Adipocyte (in vitro differentiated cells): Measurements from ENCODE around the gene IFIT1B.
"Not testable (repeated sequence)": the region's sequence is repeated elsewhere in the genome, so short reads cannot be mapped to it uniquely, and the experiment has no call there.

ENCODE experiments used
- DNase-seq: peaks from one replicate; pipeline ENCODE4 v3.0.0-alpha.2; 2015; ENCODE audit warnings: low read depth
- H3K27me3 ChIP-seq: replicated peaks from 2 replicates; pipeline ENCODE4 v1.7.0; 2013; ENCODE audit warnings: mild to moderate bottlenecking, low read length, moderate library complexity; ENCODE audit not compliant: control insufficient read depth, insufficient read depth
- H3K36me3 ChIP-seq: 2 replicates; pipeline ENCODE4 v1.7.0; 2013; ENCODE audit warnings: low read length, mild to moderate bottlenecking, moderate library complexity; ENCODE audit not compliant: control insufficient read depth, insufficient read depth, severe bottlenecking
- H3K4me1 ChIP-seq: 2 replicates; pipeline ENCODE4 v1.7.0; 2013; ENCODE audit warnings: mild to moderate bottlenecking, low read length, moderate library complexity; ENCODE audit not compliant: control insufficient read depth, insufficient read depth
- H3K4me3 ChIP-seq: 2 replicates; pipeline ENCODE4 v1.7.0; 2013; ENCODE audit warnings: mild to moderate bottlenecking, low read length, moderate library complexity
- H3K9ac ChIP-seq: 2 replicates; pipeline ENCODE4 v1.7.0; 2013; ENCODE audit warnings: mild to moderate bottlenecking, low read length, moderate library complexity
- H3K9me3 ChIP-seq: 2 replicates; pipeline ENCODE4 v1.7.0; 2013; ENCODE audit warnings: mild to moderate bottlenecking, low read length, moderate library complexity; ENCODE audit not compliant: control insufficient read depth

Gene IFIT1B

DNA sequence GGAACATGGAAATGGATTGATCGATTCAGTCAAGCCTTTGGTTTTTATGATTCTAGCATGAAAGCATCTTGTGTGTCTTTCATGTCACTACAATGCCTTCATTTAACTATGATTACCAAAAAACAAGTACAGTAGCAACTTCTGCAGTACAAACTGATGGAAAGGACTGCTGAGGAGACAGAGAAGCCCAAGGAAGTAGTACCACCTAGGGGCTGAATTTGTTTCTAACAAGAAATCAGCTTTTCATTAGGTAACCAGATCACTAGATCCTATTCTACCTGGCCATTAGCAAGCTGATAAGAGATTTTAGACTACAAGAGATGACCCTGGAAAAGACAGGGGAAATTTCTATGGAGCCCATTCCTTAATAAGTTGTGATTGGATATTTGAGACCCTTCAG is 11.4 kb downstream of the IFIT1B start:
- no peaks in the 10 kb centered on the region for H3K27me3 ChIP-seq
- no peaks in the 10 kb centered on the region for H3K9me3 ChIP-seq
- DNase-seq, result peak; percentile 40
- no peak overlapping the region for H3K9ac ChIP-seq
- no peaks in the 10 kb centered on the region for H3K36me3 ChIP-seq
- peaks cover 17% of the 10 kb centered on the region for H3K4me1 ChIP-seq
- H3K4me3 ChIP-seq, result no peak overlapping the region

DNA sequence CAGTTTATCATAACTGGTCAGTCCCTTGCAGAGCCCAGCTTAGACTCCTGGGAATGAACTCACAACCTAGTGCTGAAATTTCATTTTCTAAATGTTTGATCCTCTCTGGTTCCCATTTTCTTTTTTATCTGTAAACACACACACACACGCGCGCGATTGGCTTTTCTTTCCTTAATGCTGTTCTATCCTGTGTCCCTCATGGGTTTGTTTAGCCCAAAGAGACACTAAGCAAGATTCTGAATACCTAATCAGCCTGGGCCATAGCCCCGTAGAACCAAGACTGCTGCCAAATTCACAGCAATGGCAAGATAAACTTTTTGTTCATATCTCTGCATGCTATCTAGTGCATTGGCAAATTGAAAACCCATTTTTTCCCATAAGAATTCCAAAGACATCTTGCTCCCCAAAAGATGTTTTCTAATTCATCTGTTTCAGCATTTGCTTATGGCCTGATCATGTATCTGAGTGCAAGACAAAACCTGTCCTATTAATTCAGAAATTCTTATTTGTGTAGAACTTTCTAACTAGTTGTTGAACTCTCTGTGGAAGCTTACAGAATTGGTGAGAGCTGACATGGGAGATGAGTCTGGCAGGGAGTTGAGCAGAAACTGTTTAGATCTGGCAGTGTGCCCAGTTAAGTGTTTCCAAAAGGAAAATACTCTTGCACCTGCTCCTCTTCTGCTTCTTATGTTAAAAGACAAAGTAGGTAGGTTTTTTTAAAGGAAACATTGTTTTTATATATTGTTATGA is 12.8 kb downstream of the IFIT1B start:
- peaks cover 17% of the 10 kb centered on the region for H3K4me1 ChIP-seq
- H3K27me3 ChIP-seq, result no peaks in the 10 kb centered on the region
- no peaks in the 10 kb centered on the region for H3K36me3 ChIP-seq
- no peak overlapping the region for H3K4me3 ChIP-seq
- no peaks in the 10 kb centered on the region for H3K9me3 ChIP-seq
- H3K9ac ChIP-seq, result no peak overlapping the region
- DNase-seq, result no peak

DNA sequence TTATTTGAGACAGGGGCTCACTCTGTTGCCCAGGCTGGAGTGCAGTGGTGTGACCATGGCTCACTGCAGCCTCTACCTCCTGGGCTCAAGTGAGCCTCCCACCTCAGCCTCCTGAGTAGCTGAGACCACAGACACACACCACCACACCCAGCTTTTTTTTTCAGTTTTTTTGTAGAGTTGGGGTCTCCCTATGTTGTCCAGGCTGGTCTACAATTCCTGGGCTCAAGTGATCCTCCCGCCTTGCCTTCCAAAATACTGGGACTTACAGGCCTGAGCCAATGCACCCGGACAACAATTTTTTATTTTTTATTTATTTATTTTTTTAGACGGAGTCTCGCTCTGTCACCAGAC is 13.3 kb downstream of the IFIT1B start:
- peaks cover 17% of the 10 kb centered on the region for H3K4me1 ChIP-seq
- H3K4me3 ChIP-seq, H3K9ac ChIP-seq, H3K36me3 ChIP-seq, H3K27me3 ChIP-seq, H3K9me3 ChIP-seq, DNase-seq: not testable (repeated sequence)

DNA sequence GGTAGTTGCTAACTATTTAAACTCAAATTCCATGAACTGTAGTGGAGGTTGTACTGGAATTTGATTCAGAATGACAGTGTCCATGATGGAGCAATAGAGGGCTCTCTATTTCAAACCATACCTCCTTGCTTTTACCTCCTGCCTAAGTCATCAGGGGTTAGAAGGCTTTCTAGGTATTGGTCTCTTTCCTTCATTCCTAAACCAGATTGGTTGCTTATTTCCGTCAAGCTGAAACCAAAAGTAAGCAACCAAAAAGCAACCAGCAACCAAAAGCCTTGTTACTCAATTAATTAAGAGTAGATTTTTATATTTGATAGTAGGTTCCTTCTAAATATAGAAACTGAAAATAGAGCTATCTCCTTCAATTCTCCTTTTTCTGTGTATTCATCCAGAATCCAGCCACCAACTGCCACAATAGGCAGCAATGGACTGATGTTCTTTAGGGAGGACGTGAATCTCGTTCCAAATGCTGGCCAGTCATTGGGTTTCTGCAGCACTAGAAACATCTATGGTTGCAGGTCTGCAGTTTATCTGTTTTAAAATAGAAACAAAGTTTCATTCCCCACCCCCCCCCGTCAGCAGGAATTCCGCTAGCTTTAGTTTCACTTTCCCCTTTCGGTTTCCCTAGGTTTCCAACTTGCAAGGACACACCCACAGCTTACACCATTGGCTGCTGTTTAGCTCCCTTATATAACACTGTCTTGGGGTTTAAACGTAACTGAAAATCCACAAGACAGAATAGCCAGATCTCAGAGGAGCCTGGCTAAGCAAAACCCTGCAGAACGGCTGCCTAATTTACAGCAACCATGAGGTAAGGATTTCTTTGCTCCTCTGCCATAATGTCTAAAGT is 14.3 kb downstream of the IFIT1B start, which contains the start of gene IFIT1:
Gene IFIT1 (plus strand): TSS at position 717 of the 850 bp plus-strand sequence. CDS start 90 bp downstream, at position 807.
- no peaks in the 10 kb centered on the region for H3K27me3 ChIP-seq
- peaks cover 17% of the 10 kb centered on the region for H3K4me1 ChIP-seq
- H3K9me3 ChIP-seq, result no peaks in the 10 kb centered on the region
- DNase-seq, result peak; percentile 96
- peak within 1 kb of the TSS; percentile 92 for H3K4me3 ChIP-seq
- no peaks in the 10 kb centered on the region for H3K36me3 ChIP-seq
- peak within 1 kb of the TSS; percentile 87 for H3K9ac ChIP-seq

DNA sequence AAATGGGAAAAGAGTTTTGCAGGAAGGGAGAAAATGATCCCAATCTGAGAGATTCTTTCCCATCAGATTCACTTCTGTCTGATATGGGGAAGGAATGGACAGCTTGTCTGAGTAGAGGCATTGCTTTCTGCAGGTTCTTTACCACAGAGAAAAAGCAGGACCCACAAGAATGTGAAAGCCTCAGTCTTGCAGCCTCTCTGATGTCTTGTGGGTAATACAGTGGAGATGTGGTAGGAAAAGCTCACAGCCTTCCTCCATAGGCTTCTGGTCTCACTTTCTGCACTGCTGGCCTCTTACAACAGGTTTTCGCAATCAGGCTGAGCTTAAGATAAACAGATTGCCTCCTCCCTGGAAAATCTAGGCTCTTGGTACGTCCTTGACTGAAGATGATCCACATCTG is 15.1 kb downstream of the IFIT1B start:
- peak; percentile 91 for DNase-seq
- Histone ChIP-seq H3K9ac (peak overlapping the region; percentile 87), H3K27me3 (no peaks in the 10 kb centered on the region), H3K36me3 (no peaks in the 10 kb centered on the region), H3K4me3 (peak overlapping the region; percentile 92), H3K9me3 (no peaks in the 10 kb centered on the region), H3K4me1 (peaks cover 17% of the 10 kb centered on the region)

DNA sequence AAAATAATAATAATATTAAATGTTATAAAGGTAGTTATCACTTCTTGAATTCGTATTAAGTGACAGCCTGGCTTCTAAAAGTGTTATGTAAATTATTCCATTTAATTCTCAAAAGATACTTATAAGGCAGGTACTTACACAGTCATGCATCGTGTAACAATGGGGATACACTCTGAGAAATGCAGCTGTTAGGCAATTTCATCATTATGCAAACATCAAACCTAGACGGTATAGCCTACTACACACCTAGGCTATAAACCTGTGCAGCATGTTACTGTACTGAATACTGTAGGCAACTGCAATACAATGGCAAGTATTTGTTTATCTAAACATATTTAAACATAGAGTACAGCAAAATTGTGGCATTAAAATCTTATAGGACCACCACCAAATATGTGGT is 16.0 kb downstream of the IFIT1B start:
- H3K27me3 ChIP-seq, result no peaks in the 10 kb centered on the region
- no peaks in the 10 kb centered on the region for H3K9me3 ChIP-seq
- DNase-seq, result no peak
- H3K4me1 ChIP-seq, result peaks cover 17% of the 10 kb centered on the region
- no peaks in the 10 kb centered on the region for H3K36me3 ChIP-seq
- peak overlapping the region; percentile 92 for H3K4me3 ChIP-seq
- H3K9ac ChIP-seq, result no peak overlapping the region

DNA sequence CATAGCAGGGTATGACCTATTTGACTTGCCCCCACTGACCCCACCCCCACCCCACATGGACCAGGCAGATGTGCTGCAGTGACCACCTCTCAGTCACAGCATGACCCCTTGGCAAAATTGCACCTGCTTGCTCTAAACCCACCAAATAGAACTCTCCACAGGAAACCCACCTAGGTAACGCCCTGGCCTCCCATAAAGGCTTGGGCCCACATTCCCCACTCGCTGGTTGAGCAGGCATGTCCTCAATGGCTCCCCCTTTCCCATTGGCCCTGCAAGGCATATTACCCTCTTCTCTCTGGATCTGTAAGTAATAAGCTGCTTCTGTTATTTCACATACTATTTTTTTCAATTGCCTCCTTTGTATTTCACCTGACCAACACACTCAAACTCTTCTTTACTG is 17.3 kb downstream of the IFIT1B start:
- Histone ChIP-seq H3K4me3 (no peak overlapping the region), H3K4me1 (peaks cover 17% of the 10 kb centered on the region), H3K9me3 (no peaks in the 10 kb centered on the region), H3K27me3 (no peaks in the 10 kb centered on the region), H3K9ac (no peak overlapping the region), H3K36me3 (no peaks in the 10 kb centered on the region)
- no peak for DNase-seq

DNA sequence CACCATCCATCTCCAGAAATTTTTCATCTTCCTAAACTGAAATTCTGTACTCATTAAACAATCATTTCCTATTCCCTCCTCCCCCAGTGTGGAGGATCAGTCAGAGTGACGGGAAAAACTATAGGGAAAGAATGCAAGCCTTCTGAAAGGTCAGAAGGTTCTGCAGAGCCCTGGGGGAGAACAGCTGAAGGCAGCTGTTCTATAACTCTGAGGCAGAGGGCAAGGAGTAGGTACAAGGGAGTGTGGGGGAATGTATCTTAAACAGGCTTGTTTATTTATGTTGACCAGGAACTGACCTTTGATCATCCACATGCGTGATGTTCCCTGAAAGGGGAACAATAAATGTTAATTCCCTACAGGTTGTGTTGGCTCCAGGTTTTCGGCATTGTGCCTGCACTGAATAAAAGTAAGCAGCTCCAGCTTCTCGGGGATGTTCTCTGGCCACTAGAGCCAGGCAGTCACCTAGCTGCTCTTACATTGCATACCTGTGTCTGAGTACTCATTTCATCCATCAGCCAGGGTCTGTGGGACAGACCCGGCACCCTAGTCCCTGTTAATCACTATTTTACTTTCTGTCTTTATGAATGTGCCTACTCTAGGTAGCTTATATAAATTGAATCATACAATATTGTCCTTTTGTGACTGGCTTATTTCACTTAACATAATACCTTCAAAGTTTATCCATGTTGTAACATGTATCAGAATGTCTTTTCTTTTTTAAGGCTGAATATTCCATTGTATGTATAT is 20.3 kb downstream of the IFIT1B start:
- H3K4me1 ChIP-seq, result peaks cover 5% of the 10 kb centered on the region
- peak; percentile 28 for DNase-seq
- no peaks in the 10 kb centered on the region for H3K27me3 ChIP-seq
- H3K36me3 ChIP-seq, result peaks cover 11% of the 10 kb centered on the region
- no peak overlapping the region for H3K9ac ChIP-seq
- H3K4me3 ChIP-seq, result no peak overlapping the region
- no peaks in the 10 kb centered on the region for H3K9me3 ChIP-seq

DNA sequence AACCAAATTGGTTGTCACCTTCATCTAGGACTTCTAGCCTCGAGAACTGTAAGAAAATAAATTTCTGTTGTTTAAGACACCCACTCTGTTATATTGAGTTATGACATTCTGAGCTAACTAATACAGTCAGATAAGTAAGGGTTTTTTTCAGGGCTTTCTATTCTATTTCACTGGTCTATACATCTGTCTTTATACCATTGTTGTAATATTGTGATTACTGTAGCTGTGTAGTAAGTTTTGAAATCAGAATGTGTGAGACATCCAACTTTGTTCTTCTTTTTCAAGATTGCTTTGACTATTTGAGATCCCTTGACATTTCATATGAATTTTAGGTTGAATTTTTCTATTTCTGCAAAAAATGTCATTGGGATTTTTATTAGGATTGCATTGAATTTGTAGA is 22.1 kb downstream of the IFIT1B start:
- DNase-seq, result no peak

DNA sequence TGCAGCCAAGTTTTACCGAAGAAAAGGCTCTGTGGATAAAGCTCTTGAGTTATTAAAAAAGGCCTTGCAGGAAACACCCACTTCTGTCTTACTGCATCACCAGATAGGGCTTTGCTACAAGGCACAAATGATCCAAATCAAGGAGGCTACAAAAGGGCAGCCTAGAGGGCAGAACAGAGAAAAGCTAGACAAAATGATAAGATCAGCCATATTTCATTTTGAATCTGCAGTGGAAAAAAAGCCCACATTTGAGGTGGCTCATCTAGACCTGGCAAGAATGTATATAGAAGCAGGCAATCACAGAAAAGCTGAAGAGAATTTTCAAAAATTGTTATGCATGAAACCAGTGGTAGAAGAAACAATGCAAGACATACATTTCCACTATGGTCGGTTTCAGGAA is 25.2 kb downstream of the IFIT1B start:
- DNase-seq, result no peak
- no peaks in the 10 kb centered on the region for H3K4me1 ChIP-seq
- no peaks in the 10 kb centered on the region for H3K9me3 ChIP-seq
- H3K27me3 ChIP-seq, result no peaks in the 10 kb centered on the region
- H3K4me3 ChIP-seq, result no peak overlapping the region
- no peak overlapping the region for H3K9ac ChIP-seq
- H3K36me3 ChIP-seq, result peaks cover 11% of the 10 kb centered on the region

More for the DNA sequence above, 22.1 kb downstream of the IFIT1B start:
- H3K9me3 ChIP-seq, result no peaks in the 10 kb centered on the region
- H3K27me3 ChIP-seq, result no peaks in the 10 kb centered on the region
- no peaks in the 10 kb centered on the region for H3K4me1 ChIP-seq
- peaks cover 11% of the 10 kb centered on the region for H3K36me3 ChIP-seq
- no peak overlapping the region for H3K9ac ChIP-seq
- no peak overlapping the region for H3K4me3 ChIP-seq
